Activated naive CD4-positive, alpha-beta T cell treated with anti-CD3 and anti-CD28 coated beads, Interleukin-2, amount 50 U/mL, for 24 hours (primary cell): ENCODE results near the gene NOVA2.
"Not testable (repeated sequence)": the region's sequence is repeated elsewhere in the genome, so short reads cannot be mapped to it uniquely, and the experiment has no call there.

Experiments
- H3K27ac Mint-ChIP-seq: one replicate; pipeline ENCODE4 v1.8.0; 2021; ENCODE audit warnings: mild to moderate bottlenecking, mixed read lengths
- H3K27me3 Mint-ChIP-seq: one replicate; pipeline ENCODE4 v1.8.0; 2021; ENCODE audit warnings: mixed read lengths
- H3K36me3 Mint-ChIP-seq: one replicate; pipeline ENCODE4 v1.8.0; 2021; ENCODE audit warnings: mixed read lengths
- H3K4me1 Mint-ChIP-seq: one replicate; pipeline ENCODE4 v1.8.0; 2021; ENCODE audit warnings: mixed read lengths
- H3K4me3 Mint-ChIP-seq: one replicate; pipeline ENCODE4 v1.8.0; 2021; ENCODE audit warnings: mild to moderate bottlenecking, mixed read lengths
- H3K9me3 Mint-ChIP-seq: one replicate; pipeline ENCODE4 v1.8.0; 2021; ENCODE audit warnings: mixed read lengths

NOVA2 gene

DNA sequence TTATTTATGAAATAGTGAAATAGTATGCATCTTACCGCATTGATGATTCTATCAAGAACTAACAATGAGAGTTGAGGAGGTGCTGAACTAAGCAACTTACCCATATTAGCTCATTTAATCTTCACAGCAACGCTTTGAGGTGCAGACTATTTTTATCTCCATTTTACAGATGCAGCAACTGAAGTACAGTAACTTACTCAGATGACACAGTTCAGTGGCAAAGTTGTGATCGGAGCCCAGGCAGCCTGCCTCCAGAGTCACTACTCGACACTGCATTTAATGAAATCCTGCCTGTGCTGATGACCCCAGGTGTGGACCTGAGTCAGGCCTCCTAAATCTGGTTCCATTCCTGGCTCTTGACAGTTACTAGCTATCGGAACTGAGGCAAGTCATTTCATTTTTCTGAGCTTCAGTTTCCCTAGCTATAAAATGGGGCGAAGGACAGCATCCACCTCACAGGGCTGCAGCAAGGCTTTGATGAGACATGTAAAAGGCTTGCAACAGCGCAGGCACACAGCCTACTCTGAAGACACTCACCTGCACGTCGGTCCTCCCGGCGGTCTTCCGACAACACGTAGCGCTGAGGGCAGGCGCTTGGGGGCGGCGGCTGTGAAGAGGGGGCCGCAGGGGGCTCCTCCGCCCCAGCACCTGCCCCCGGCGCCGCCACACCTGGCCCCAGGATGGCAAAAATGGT, 72.8 kb downstream of the NOVA2 start:
- Mint-ChIP-seq H3K4me1 (peaks cover 10% of the 10 kb centered on the region), H3K27ac (no peak overlapping the region), H3K4me3 (peak overlapping the region; percentile 28), H3K36me3 (no peaks in the 10 kb centered on the region), H3K9me3 (no peaks in the 10 kb centered on the region), H3K27me3 (no peaks in the 10 kb centered on the region)

DNA sequence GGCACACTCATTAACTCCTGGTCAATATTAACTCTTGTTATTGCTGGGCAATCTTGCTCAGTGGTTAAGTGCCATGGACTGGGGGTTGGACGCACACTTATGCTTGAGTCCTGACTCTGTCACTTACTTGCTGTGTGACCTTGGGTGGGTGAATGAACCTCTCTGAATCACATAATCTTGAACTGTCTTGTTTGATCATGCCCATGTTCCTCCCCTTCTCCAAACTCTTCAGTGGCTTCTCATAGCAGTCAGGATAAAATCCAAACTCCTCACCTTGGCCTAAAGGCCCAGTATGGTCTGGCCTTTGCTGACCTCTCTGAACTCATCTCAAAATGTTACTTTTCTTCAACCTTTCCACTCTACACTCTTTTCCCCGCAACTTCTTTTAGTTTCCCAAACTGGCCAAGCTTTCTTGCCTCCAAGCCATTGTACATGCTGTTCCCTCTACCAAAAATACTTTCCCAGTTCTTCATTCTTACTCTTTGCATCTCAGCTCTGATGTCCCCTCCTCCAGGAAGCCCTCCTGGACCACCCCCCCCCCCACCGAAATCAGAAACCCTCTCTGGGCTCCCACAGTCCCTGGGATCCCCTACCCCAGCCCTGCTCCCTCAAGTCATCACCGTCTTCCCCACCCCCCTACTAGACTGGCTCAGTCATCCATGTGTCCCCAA, 73.6 kb downstream of the NOVA2 start:
- peaks cover 10% of the 10 kb centered on the region for H3K4me1 Mint-ChIP-seq
- no peak overlapping the region for H3K4me3 Mint-ChIP-seq
- H3K36me3 Mint-ChIP-seq, result peaks cover 1% of the 10 kb centered on the region
- H3K9me3 Mint-ChIP-seq, result no peaks in the 10 kb centered on the region
- no peaks in the 10 kb centered on the region for H3K27me3 Mint-ChIP-seq
- H3K27ac Mint-ChIP-seq, result no peak overlapping the region

DNA sequence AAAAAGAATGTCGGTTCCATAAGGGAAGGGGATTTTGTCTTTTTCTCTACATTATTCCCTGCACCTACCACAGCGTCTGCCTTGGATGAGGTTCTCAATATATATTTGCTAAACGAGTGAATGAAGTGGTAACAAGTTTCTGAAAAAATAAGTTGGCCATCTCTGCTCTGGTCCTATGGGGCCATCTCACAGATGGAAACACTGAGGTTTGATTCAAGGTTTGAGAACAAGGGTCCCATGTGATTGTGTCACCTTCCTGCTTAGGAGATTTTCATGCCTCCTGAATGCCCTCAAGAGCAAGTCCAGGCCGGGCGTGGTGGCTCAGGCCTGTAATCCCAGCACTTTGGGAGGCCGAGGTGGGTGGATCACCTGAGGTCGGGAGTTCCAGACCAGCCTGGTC, 74.4 kb downstream of the NOVA2 start:
- no peaks in the 10 kb centered on the region for H3K9me3 Mint-ChIP-seq
- peaks cover 1% of the 10 kb centered on the region for H3K36me3 Mint-ChIP-seq
- H3K4me1 Mint-ChIP-seq, result peaks cover 10% of the 10 kb centered on the region
- H3K4me3 Mint-ChIP-seq, result no peak overlapping the region
- H3K27ac Mint-ChIP-seq, result no peak overlapping the region
- no peaks in the 10 kb centered on the region for H3K27me3 Mint-ChIP-seq

DNA sequence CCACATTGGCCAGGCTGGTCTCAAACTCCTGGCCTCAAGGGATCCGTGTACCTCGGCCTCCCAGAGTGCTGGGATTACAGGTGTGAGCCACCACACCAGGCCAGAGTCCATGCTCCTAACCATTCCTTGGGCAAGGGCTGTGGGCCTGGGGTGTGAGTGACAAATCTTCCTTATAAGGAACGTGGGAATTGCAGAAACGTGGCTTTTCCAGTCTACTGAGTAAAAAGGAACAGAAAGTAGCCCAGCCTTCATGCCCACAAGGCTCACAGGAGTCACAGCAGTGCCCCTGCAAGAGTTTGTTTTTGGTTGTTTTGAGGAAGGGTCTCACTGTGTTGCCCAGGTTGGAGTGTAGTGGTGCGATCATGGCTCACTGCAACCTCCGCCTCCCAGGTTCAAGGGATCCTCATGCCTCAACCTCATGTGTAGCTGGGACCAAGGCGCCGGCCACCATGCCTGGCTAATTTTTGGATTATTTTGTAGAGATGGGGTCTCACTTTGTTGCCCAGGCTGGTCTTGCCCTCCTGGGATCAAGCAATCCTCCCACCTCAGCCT, 76.3 kb downstream of the NOVA2 start:
- no peak overlapping the region for H3K27ac Mint-ChIP-seq

DNA sequence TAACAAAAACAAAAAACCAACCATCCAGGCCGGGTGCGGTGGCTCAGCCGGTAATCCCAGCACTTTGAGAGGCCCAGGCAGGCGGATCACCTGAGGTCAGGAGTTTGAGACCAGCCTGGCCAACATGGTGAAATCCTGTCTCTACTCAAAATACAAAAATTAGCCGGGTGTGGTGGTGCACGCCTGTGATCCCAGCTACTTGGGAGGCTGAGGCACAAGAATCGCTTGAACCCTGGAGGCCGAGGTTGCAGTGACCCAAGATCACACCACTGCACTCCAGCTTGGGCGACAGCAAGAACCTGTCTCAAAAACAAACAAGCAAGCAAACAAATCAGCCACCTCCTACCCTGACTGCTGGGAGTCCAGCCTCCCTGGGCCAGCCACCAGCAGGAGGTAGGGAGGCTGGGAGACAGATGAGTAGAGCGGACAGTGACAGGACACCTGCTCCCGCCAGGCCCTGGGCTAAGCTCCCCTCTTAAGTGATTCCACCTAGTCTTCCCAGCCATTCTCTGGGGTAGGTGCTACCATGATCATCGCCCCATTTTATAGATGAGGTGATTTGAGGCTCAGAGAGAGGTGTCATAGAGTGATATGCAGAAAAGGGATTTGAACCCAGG, 77.6 kb downstream of the NOVA2 start:
- H3K4me1 Mint-ChIP-seq, H3K36me3 Mint-ChIP-seq, H3K27me3 Mint-ChIP-seq, H3K27ac Mint-ChIP-seq, H3K4me3 Mint-ChIP-seq, H3K9me3 Mint-ChIP-seq: not testable (repeated sequence)

More for the DNA sequence above, 76.3 kb downstream of the NOVA2 start:
- no peak overlapping the region for H3K4me3 Mint-ChIP-seq
- peaks cover 1% of the 10 kb centered on the region for H3K36me3 Mint-ChIP-seq
- H3K27me3 Mint-ChIP-seq, result no peaks in the 10 kb centered on the region
- H3K9me3 Mint-ChIP-seq, result no peaks in the 10 kb centered on the region
- H3K4me1 Mint-ChIP-seq, result peaks cover 10% of the 10 kb centered on the region

DNA sequence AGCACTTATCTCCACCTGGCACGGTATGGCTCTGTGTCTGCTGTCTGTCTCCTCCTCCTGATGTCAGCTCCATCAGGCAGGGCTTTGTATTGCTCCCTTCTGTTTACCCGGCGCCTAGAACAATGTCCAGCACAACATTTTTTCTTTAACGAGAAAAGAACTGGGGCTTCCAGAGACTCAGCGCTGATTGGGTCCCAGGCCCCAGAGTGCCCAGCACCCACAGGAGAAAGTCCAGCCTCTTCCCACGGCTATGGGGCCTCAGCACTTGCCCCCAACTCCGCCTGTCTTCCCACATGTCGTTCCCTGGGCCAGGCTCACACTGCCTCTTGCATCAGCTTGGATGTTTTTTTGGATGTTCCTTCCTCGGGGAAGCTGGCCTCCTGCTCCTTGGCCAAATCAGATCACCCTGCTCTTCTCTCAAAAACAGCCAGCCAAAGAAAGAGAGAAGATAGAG, 78.1 kb downstream of the NOVA2 start:
- H3K27me3 Mint-ChIP-seq, result no peaks in the 10 kb centered on the region
- H3K27ac Mint-ChIP-seq, result no peak overlapping the region
- H3K36me3 Mint-ChIP-seq, result peaks cover 1% of the 10 kb centered on the region
- H3K9me3 Mint-ChIP-seq, result no peaks in the 10 kb centered on the region
- H3K4me1 Mint-ChIP-seq, result peaks cover 1% of the 10 kb centered on the region
- no peak overlapping the region for H3K4me3 Mint-ChIP-seq

DNA sequence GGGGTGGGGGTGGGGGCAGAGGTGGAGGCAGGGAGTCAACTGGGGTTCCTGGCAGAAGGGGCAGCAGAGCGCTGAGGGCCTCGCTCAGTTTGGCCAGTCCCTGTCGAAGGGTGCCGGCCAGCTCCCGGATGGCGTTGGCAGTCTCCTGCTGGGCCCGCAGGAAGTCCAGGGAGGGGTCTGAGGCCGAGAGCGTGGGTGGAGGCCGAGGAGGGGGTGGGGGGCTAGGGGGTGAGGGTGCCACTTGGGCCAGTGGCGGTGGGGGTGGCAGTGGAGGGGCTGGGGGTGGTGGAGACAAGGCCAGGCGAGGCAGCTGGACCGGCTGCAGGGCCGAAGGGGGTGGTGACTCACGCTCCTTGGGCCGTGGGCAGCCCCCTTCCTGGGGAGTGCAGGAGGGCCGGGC, 82.8 kb downstream of the NOVA2 start:
- Mint-ChIP-seq H3K4me1 (no peaks in the 10 kb centered on the region), H3K9me3 (no peaks in the 10 kb centered on the region), H3K27ac (no peak overlapping the region), H3K27me3 (no peaks in the 10 kb centered on the region), H3K4me3 (no peak overlapping the region), H3K36me3 (peaks cover 1% of the 10 kb centered on the region)

DNA sequence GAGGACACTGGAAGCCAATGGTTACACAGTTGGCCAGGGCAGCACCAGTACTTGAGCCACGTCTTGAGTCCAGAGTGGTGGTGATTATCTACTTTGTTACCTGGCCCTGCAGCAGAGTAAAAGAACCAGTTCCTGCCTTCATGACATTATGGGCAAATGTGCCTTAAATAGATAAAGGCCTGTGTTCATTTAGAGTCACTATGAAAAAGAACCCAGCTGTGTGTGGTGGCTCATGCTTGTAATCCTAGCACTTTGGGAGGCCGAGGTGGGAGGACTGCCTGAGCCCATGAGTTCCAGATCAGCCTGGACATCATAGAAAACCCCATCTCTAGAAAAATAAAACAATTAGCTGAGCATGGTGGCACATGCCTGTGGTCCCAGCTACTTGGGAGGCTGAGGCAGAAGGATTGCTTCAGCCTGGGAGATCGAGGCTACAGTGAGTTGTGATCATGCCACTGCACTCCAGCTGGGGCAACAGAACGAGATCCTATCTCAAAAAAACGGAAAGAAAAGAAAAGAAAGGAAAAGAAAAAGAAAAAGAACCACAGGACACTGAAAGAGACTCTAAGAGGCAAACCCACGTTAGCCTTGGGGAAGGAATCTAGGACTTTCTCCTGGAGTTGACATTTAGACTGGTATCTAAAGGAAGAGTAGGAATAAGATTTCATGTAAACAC, 84.3 kb downstream of the NOVA2 start:
- Mint-ChIP-seq H3K27ac (peak overlapping the region; percentile 70), H3K9me3 (no peaks in the 10 kb centered on the region), H3K4me3 (no peak overlapping the region)

DNA sequence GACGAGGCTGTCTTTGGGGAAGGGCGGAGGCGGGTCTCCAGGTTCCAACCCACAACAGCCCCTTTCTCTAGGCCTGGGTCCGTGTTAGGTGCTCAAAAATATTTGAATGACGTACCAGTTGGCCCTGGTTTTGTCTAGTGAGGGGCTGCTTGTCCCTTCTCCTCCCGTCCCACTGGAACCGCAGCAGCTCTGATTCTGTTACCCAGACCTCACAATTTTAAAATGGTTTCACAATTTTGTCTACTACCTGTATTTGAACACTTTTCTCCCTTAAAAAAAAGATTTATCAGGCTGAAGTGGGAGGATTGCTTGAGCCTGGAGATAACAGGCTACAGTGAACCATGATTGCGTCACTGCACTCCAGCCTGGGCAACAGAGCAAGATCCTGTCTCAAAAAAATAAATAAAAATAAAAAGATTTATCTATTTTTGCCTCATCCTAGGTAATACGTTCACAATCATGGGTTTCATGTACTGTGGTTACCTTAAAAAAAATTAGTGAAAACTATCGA, 86.4 kb downstream of the NOVA2 start:
- H3K27me3 Mint-ChIP-seq, result no peaks in the 10 kb centered on the region
- H3K4me3 Mint-ChIP-seq, result peak overlapping the region; percentile 99

More for the DNA sequence above, 84.3 kb downstream of the NOVA2 start:
- Mint-ChIP-seq H3K4me1 (no peaks in the 10 kb centered on the region), H3K36me3 (no peaks in the 10 kb centered on the region), H3K27me3 (no peaks in the 10 kb centered on the region)

DNA sequence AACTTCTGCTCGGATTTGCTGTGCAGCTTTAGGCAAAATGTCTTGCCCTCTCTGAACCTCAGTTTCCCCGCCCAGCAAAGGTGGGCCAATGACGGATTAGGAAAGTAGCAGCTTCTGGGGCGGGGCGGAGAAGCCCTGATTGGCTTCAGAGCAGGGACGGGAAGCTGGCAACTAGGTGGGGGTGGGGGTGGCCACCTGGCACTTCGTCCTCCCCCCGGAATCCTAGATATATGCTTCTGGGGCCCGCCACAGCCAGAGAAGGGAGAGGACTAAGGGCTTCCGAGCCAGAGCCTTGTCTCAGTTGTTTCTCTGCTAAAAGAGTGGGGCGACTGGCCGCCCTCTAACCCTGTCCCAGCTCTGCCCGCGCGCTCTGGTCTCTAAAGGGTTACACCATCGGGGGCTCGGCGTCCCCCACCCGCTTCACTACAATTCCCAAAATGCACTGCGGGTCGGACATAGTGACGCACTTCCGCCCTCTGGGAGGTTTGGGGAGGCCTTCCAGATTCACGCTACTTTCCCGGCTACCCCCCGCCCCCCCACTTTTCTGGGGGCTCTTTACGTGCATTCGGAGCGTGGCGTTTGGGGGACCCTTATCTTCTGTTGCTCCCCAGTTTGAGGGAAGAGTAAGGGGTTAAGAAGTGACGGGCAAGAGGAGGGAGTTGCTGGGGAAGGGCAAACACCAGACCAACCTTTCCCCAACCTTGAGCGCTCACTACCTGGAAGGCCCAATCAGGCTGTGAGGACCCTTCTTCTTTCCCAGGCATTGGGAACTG, 87.1 kb downstream of the NOVA2 start:
- Mint-ChIP-seq H3K27me3 (no peaks in the 10 kb centered on the region), H3K9me3 (no peaks in the 10 kb centered on the region), H3K4me1 (peaks cover 16% of the 10 kb centered on the region), H3K27ac (peak overlapping the region; percentile 98), H3K4me3 (peak overlapping the region; percentile 99), H3K36me3 (peaks cover 2% of the 10 kb centered on the region)

More for the DNA sequence above, 86.4 kb downstream of the NOVA2 start:
- Mint-ChIP-seq H3K36me3 (peaks cover 2% of the 10 kb centered on the region), H3K4me1 (peaks cover 12% of the 10 kb centered on the region), H3K27ac (peak overlapping the region; percentile 98), H3K9me3 (no peaks in the 10 kb centered on the region)

DNA sequence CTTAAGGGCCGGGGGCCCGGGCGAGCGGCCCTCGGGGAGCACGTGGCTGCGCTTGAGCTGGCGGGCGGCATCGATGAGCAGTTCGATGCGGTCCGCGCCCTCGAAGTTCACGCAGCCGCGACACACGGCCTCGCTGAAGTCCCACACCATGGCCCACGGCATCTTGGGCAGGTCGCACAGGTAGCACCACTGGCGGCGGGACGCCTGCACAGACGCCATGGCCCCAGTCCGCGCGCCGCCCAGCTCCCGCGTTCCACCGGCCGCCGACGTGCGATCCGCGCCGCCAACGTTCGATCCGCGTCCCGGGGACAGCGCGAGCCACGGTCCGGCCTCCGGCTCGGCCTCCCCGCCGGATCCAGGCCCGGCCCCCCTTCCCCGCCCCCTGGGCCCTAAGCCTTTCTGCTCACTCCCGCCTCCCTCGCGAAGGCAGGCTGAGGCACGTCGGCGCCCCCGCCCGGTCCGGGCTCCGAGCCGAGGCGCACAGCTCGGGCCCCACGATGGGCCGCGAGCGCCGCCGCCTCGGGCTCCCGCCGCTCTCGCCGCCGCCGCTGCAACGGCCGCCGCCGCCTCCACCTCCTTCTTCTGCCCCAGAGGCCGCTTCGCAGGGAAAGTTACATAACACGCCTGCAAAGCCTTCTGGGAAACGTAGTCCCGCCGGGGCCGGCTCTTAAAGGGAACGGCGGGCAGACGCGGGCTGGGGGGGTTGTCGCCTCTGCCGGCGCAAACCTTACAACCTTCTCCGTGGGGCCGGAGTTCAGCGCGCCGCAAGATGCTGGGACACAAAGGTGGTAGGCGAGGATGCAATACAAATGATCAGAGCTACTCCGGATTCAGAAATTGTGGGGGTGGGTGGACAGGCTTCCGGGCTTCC, 87.9 kb downstream of the NOVA2 start, which contains the start of gene IRF2BP1:
IRF2BP1 (minus strand) TSS at position 586 of the 871 bp plus-strand sequence; CDS start at position 219, 367 bp downstream.
- peaks cover 19% of the 10 kb centered on the region for H3K4me1 Mint-ChIP-seq
- peak within 1 kb of the TSS; percentile 98 for H3K27ac Mint-ChIP-seq
- H3K9me3 Mint-ChIP-seq, result no peaks in the 10 kb centered on the region
- H3K27me3 Mint-ChIP-seq, result no peaks in the 10 kb centered on the region
- peaks cover 2% of the 10 kb centered on the region for H3K36me3 Mint-ChIP-seq
- peak within 1 kb of the TSS; percentile 99 for H3K4me3 Mint-ChIP-seq

DNA sequence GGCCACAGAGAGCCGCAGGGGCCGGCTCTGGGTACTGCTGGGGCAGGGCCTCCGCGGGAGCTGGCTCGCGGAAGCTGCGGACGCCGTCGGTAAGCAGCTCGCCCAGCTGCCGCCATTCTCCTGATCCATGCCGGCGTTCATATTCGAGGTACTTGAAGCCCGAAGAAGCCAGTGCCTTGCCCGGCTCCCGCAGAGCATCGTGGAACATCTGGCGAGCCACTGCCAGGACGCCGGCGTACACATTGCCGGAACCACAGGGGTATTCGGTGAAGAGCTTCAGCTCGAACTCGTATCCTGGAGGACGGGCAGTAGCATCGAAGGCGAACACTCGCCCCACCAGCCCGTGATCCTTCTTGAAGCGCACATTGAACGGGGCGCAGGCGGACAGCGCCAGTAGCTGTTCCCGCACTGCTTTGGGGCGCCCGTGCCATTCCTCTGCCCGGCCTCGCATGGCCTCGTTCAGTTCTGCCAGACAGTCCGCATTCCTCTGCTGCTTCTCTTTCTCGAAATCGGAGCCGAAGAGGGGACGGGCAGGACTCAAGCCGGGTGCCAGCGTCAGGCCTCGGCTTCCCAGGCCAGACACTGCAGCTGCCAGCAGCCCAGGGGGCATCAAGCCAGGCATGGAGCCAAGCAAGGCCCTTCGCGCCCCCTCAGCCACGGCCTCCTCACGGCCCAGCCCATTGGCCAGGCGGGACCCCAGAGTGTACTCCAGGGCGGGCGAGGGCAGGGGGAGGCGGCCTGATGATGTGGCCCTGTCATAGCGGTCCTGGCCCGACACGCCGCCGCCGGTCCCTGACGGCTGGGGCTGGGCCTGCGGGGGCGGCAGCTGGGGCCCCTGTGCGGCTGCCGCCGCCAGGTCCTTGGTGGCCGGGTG, 88.7 kb downstream of the NOVA2 start:
- Mint-ChIP-seq H3K27ac (no peak overlapping the region), H3K9me3 (no peaks in the 10 kb centered on the region), H3K4me3 (peak overlapping the region; percentile 71), H3K36me3 (peaks cover 2% of the 10 kb centered on the region), H3K4me1 (peaks cover 19% of the 10 kb centered on the region), H3K27me3 (no peaks in the 10 kb centered on the region)
